GM18508 (cell line): ENCODE measurements around the gene SYNRG.

ENCODE experiments used
- ATAC-seq: cut with Tn5 transposase; IDR thresholded peaks from one replicate; pipeline ENCODE4 v1.9.1; 2021; ENCODE audit warnings: moderate number of reproducible peaks; ENCODE audit not compliant: insufficient read depth, unreplicated experiment

The SYNRG gene

DNA sequence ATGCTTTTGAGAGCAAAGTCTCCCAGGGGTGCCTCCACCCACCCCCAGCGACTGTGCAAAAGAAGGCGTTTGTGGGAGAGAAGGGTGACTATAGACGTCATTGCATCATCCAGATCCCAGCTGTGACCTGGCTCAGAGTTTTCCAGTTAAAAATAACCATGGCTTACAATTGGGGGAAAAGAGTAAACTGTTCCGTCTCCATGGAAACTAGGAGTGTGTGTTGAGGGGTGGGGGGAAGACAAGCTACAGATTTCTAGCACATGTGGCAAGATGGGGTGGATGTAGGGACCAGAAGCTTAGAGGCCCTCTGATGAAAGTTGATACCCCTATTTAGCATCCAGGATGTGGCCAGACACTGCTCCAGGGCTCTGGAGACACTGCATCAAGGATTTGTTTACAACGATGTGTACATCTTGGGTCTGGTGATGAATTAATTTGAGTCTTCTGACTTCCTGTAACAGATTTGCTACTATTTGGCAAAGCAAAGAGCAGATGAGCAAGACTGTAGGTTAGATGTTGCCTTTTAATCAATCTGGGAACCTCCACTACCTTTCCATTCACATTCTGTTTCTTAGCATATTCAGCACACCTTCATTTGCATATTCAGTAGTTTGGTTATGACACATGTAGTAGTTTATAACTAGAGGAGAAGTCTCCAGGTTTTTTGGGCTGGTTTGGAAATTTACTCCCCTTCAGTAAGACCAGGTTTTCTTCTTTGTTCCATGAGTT lies 125.7 kb downstream of the SYNRG start:
- no peak for ATAC-seq

GRCh38 chr17:37481001-37481665 lies 128.1 kb downstream of the SYNRG start:
- no peak for ATAC-seq

GRCh38 chr17:37480427-37480826 lies 128.8 kb downstream of the SYNRG start:
- no peak for ATAC-seq

DNA sequence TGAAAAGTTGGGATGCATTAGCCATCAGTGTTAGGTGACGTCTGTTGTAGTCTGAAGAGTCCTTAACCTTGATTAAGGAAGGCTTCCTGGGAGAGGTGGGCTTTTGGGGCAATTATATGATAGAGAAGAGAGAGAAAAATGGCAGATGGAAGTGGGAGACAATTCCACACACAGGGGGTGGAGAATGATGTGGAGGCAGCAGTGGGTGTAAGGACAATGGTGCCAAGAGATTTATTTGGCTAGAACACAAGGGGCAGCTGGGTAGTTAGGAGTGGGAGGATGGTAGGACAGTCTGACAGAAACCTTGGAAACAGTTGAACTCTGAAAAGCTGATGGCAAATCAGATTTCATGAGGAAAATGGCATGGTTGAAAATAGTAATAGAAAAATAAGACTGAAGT lies 130.2 kb downstream of the SYNRG start:
- ATAC-seq, result no peak

DNA sequence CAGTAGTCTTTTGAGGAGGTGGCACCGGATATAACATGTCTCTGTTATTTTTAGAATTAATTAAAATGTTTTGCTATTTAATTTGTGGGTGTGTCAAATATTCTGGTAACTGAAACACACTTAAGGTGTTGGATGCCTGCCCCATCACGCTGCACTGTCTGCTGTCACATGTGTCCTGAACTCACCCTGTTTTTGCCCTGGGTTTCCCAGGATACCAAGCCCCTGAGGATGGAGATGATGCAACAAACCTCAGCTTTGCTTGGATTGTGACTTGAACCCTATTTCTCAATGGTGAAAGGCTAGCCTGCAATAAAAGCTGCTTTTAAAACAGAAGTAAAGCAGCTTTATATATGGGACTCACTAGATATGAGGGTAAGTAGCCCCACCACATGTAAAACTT lies 131.0 kb downstream of the SYNRG start:
- no peak for ATAC-seq

GRCh38 chr17:37476431-37477120 lies 132.6 kb downstream of the SYNRG start:
- ATAC-seq, result no peak

DNA sequence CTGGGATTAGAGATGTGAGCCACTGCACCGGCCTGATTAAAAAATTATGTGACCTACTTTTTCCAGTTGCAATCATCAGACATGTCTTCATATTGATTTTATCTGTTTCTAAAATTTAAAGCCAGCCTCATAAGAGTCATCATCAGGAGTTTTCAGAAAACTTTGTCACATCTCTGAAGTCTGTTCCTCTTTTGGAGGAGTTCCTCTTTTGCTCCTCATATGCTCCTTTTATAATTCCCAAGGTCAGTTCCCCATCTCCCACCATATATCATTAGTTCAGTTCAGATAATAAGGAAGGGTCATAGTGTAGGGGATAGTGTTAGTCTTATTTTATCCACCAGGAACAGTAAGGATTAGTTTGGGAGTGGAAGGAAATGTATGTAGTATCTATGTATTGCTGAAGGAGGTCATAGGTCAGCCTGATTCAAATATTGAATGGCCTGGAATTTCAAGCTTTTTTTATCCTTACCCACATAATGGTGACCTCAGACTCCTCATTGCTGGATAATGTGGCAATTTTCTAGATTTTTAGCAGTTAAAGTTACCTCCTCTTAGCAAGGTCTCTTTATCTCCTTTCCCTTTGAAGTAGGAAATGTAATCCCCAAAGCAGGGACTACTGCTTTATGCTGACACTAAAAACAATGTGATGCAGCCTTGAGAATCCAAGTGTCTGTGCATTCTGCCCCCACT lies 133.3 kb downstream of the SYNRG start:
- no peak for ATAC-seq

- no peak for ATAC-seq
Measured at GRCh38 chr17:37470181-37470580, 139.0 kb downstream of the SYNRG start.

GRCh38 chr17:37466471-37466870 lies 142.7 kb downstream of the SYNRG start:
- no peak for ATAC-seq

DNA sequence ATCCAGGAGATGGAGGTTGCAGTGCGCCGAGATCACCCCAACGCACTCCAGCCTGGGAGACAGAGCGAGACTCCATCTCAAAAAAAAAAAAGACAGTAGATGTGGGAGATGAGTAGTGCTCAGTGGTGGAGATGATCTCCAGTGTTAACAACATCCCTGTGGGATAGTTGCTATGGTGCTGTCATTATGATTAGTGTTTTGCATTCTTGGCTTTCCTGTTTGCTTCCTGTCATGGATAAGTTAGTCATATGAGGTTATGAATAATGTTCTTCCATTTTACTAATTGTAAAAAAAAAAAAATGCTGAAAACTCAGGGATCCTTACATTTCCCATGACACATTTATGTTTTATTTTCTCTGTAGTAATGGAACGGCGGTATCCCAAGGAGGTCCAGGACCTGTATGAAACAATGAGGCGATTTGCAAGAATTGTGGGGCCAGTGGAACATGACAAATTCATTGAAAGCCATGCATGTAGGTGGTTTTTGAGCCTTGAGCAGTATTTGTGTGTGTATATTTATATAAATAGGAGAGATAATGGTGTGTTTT lies 144.1 kb downstream of the SYNRG start:
- no peak for ATAC-seq
